ENCODE measurements around the gene ZNF808. TPM values are rescaled to one million over a fixed set of nuclear protein-coding genes. Genes with fewer than 3 reads are reported as not detected.
A peak's percentile ranks its signal among the peaks of the same experiment; 100 is the strongest.

Gene ZNF808
- total and polyA plus RNA-seq, 9 of the 15 experiments (the other 6 are each of a cell fraction or from before 2014, with no cell fraction given), result 3.1 to 20.1 (median 10.9) TPM

- TF ChIP-seq, protein P1, sequence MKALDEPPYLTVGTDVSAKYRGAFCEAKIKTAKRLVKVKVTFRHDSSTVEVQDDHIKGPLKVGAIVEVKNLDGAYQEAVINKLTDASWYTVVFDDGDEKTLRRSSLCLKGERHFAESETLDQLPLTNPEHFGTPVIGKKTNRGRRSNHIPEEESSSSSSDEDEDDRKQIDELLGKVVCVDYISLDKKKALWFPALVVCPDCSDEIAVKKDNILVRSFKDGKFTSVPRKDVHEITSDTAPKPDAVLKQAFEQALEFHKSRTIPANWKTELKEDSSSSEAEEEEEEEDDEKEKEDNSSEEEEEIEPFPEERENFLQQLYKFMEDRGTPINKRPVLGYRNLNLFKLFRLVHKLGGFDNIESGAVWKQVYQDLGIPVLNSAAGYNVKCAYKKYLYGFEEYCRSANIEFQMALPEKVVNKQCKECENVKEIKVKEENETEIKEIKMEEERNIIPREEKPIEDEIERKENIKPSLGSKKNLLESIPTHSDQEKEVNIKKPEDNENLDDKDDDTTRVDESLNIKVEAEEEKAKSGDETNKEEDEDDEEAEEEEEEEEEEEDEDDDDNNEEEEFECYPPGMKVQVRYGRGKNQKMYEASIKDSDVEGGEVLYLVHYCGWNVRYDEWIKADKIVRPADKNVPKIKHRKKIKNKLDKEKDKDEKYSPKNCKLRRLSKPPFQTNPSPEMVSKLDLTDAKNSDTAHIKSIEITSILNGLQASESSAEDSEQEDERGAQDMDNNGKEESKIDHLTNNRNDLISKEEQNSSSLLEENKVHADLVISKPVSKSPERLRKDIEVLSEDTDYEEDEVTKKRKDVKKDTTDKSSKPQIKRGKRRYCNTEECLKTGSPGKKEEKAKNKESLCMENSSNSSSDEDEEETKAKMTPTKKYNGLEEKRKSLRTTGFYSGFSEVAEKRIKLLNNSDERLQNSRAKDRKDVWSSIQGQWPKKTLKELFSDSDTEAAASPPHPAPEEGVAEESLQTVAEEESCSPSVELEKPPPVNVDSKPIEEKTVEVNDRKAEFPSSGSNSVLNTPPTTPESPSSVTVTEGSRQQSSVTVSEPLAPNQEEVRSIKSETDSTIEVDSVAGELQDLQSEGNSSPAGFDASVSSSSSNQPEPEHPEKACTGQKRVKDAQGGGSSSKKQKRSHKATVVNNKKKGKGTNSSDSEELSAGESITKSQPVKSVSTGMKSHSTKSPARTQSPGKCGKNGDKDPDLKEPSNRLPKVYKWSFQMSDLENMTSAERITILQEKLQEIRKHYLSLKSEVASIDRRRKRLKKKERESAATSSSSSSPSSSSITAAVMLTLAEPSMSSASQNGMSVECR (CRISPR knock-in tag; IDR thresholded peaks at IDR 0.05), result peak; percentile 79
- TF ChIP-seq BCOR (IDR thresholded peaks at IDR 0.05), result 0 out of 2 replicates have a peak, but pooled peaks have one; percentile 13
- no peak for TF ChIP-seq SMAD1 (IDR thresholded peaks at IDR 0.05; ENCODE audit: low read depth, low read length, partially characterized antibody)
- peak; percentile 89 for TF ChIP-seq SAP30 (IDR thresholded peaks at IDR 0.05; ENCODE audit: borderline replicate concordance, insufficient read depth, low read depth, low read length, poor library complexity, severe bottlenecking)
- TF ChIP-seq GATAD2A (IDR thresholded peaks at IDR 0.05), result no peak
- no peak for TF ChIP-seq ARHGAP35 (IDR thresholded peaks at IDR 0.05; ENCODE audit: partially characterized antibody)
- no peak for TF ChIP-seq RBM22 (IDR thresholded peaks at IDR 0.05; ENCODE audit: low read depth, low read length, poor library complexity, severe bottlenecking)
- TF ChIP-seq ELF1 (tag; IDR thresholded peaks at IDR 0.05), result peak; percentile 99
- peak; percentile 61; the same call in 1 of the 2 replicates for TF ChIP-seq MTA3 (IDR thresholded peaks at IDR 0.05; ENCODE audit: borderline replicate concordance)
- no peak for TF ChIP-seq CSDE1 (IDR thresholded peaks at IDR 0.05)
- 0 out of 2 replicates have a peak, but pooled peaks have one; percentile 50 for TF ChIP-seq BRD4 (IDR thresholded peaks at IDR 0.05)
- no peak for TF ChIP-seq POLR3G (IDR thresholded peaks at IDR 0.05; ENCODE audit: extremely low read depth, insufficient read length, insufficient replicate concordance)
- TF ChIP-seq ZBTB40 (IDR thresholded peaks at IDR 0.05), result peak; percentile 53
- no peak for TF ChIP-seq ZBTB40 (CRISPR knock-in tag; IDR thresholded peaks at IDR 0.05)
- TF ChIP-seq NCOA1 (IDR thresholded peaks at IDR 0.05; ENCODE audit: low read depth), result peak; percentile 19; the same call in 1 of the 2 replicates
Observed at GRCh38 chr19:52570000-52570861, 42.8 kb downstream of the ZNF808 start, which contains the start of gene ZNF701 (continued).
